IPS-20b (cell line): ENCODE measurements around the gene SH3PXD2B.

ENCODE experiments used
- H3K27ac ChIP-seq: one replicate; pipeline ENCODE4 v1.5.1; 2013; ENCODE audit warnings: low read length
- H3K27me3 ChIP-seq: 2 replicates; pipeline ENCODE4 v1.6.1; 2013; ENCODE audit warnings: mild to moderate bottlenecking, low read length, inconsistent platforms; ENCODE audit not compliant: insufficient read depth
- H3K36me3 ChIP-seq: 2 replicates; pipeline ENCODE4 v1.6.1; 2013; ENCODE audit warnings: low read depth, mild to moderate bottlenecking, inconsistent platforms, low read length, moderate library complexity; ENCODE audit not compliant: insufficient read depth
- H3K4me1 ChIP-seq: 2 replicates; pipeline ENCODE4 v1.6.1; 2013; ENCODE audit warnings: mild to moderate bottlenecking, control low read depth, inconsistent platforms, low read length, moderate library complexity; ENCODE audit not compliant: insufficient read depth
- H3K4me3 ChIP-seq: 2 replicates; pipeline ENCODE4 v1.5.1; 2013; ENCODE audit warnings: mild to moderate bottlenecking, low read length, inconsistent platforms
- H3K9ac ChIP-seq: 2 replicates; pipeline ENCODE4 v1.6.1; 2013; ENCODE audit warnings: low read depth, mild to moderate bottlenecking, inconsistent platforms, low read length, moderate library complexity
- H3K9me3 ChIP-seq: 2 replicates; pipeline ENCODE4 v1.6.1; 2013; ENCODE audit warnings: mild to moderate bottlenecking, low read depth, low read length, inconsistent platforms; ENCODE audit not compliant: insufficient read depth

SH3PXD2B gene

DNA sequence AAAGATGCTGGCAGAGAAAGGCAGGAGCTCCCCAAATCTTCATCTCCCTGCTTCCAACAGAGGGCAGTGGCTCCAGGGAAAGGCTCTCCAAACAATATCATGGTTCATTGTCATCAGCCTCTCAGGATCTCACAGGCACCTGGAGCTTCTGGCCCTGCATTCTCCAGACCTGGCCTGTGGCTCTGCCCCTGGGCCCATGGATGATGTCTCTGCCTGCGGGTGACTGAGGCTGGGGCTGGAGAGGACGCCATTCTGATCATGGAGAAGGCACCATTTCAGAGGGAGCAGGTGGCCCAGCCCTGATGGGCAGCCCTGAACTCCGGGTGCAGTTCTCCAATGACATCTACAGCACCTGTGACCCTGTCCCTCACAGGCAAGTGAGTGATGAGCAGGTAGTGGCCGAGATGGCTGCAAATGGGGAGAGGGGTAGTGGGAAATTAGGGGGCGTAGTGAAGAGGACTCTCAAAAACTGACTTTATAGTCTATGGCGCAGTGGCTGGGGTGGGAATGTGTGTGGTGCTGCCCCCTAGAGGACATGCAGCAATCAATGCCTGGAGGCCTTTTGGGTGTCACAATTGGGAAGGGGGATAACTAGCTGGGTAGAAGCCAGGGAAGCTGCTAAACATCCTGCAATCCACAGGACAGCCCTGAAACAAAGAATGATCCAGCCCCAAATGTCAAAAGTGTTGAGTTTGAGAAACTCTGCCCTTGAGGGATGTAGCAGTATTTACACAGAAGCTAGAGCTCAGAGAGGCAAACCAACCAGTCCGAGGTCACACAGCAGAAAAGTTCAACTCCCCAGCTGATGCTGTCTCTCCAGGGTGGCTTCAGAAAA is 3.2 kb downstream of the SH3PXD2B start:
- H3K4me1 ChIP-seq, result peaks cover 21% of the 10 kb centered on the region
- peaks cover 17% of the 10 kb centered on the region; the same call in 1 of the 2 replicates for H3K36me3 ChIP-seq
- no peak overlapping the region for H3K4me3 ChIP-seq
- no peaks in the 10 kb centered on the region for H3K9me3 ChIP-seq
- no peaks in the 10 kb centered on the region; the same call in 1 of the 2 replicates for H3K27me3 ChIP-seq
- H3K9ac ChIP-seq, result no peak overlapping the region
- no peak overlapping the region for H3K27ac ChIP-seq

DNA sequence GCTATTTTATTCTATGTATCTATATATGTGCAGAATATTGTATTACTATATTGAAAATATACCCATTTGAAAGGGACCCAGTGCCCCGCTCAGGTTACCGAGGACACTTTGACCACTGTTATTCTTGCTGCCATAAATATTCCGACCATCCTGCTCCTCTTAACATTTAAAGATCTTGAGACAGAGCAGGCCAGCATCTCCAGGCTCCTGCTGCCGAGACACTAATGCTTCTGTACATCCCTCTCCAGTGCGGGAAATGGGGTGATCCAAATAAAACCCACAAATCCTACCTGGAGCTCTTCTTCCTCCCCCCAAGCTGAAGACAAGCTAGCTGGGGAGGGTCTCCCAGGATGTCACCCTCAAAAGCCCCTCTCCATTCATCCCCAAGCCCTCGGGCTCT is 3.9 kb downstream of the SH3PXD2B start:
- H3K27me3 ChIP-seq, result no peaks in the 10 kb centered on the region; the same call in 1 of the 2 replicates
- H3K27ac ChIP-seq, result no peak overlapping the region

DNA sequence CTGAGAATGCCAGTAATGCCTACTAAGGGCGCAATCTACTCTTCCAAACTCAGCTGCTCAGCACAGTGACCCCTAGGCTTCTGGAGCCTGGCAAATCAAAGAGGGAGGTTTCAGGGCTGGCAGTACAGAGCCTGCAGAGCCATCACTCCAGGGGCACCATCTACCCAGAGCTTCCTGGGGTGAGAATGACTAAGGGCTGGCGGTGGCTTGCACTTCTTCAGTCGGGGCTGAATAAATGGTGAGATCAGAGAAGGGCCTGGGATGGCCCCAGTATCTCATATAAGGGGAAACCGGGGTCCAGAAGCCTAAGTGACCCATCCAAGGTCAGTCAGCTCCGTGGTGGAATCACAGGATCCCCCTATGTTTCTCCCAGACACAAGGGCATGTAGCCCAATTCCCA is 5.3 kb downstream of the SH3PXD2B start:
- H3K4me3 ChIP-seq, result no peak overlapping the region
- H3K9ac ChIP-seq, result no peak overlapping the region
- H3K27ac ChIP-seq, result no peak overlapping the region
- H3K9me3 ChIP-seq, result no peaks in the 10 kb centered on the region
- peaks cover 17% of the 10 kb centered on the region; the same call in 1 of the 2 replicates for H3K36me3 ChIP-seq
- H3K27me3 ChIP-seq, result no peaks in the 10 kb centered on the region
- H3K4me1 ChIP-seq, result peaks cover 7% of the 10 kb centered on the region; the same call in 1 of the 2 replicates

More for the DNA sequence above, 3.9 kb downstream of the SH3PXD2B start:
- no peak overlapping the region for H3K4me3 ChIP-seq
- no peaks in the 10 kb centered on the region for H3K9me3 ChIP-seq
- H3K9ac ChIP-seq, result no peak overlapping the region
- peaks cover 17% of the 10 kb centered on the region; the same call in 1 of the 2 replicates for H3K36me3 ChIP-seq
- H3K4me1 ChIP-seq, result peaks cover 15% of the 10 kb centered on the region

DNA sequence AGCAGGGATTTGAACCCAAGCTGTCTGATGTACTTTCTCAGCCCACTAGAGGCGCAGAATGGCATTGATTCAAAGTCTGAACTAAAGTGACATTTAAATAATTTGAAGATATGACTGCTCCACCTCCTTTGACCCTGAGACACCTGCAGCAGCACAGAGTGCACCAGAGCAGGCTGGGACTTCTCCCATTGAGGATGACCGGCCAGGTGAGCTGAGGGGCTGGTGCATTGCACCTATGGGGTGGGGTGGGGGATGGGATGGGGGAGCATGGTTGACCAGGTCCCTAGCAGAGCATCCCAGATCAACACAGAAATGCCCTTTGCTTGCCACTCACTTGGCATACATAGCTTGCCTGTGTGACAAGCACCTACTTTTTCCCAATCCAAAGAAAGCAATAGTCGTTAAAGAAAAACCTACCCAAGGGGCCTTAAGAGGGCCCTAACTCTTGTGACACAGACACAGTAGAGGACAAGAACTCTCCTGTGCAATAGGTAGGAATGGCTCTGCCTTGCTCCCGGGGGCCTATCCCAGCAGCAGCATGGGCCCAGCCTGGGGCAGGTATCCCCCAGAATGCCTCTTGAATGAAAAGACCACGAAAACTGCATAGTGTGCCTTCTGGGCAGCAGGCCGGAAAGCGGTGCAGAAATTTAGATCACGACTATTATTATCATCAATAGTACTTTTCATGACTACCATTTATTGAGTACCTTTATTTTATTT is 6.5 kb downstream of the SH3PXD2B start:
- Histone ChIP-seq H3K36me3 (peaks cover 17% of the 10 kb centered on the region; the same call in 1 of the 2 replicates), H3K4me1 (peaks cover 7% of the 10 kb centered on the region; the same call in 1 of the 2 replicates), H3K9me3 (no peaks in the 10 kb centered on the region), H3K27ac (no peak overlapping the region), H3K9ac (no peak overlapping the region), H3K27me3 (no peaks in the 10 kb centered on the region), H3K4me3 (no peak overlapping the region)

DNA sequence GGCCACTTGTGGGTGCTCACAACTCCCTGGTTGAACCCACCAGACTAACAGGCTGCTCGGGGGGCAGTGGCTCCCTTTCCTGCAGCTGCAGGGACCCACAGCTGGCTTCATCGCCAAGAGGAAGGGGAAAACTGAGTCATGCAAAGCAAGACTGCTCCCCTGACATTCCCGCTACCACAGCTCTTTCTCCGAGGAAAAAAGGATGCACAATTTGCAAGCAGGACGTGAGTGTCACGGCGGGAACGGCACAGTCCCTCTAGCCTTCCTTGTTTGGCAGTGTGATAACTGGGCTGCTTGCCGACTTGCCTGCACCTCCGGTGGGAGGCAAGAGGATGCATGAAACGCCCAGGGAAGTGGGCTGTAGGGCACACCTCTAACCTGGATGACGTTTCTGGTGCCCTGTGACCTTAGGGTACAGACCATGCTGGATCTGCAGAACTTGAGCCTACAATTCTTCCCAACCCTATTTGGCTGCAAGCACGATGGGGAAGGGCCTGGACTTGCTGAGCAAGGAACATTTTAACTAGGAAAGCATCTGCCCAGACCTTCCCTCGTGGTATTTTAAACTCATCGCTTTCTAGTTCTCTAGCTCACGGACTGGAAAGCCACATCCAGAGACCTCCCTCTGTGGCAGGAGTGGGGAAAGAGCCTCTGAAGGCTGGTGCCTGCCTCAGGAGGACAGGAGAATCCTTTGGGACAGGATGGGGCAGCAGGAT is 7.8 kb downstream of the SH3PXD2B start:
- Histone ChIP-seq H3K27me3 (no peaks in the 10 kb centered on the region), H3K4me3 (no peak overlapping the region), H3K9me3 (no peaks in the 10 kb centered on the region), H3K36me3 (peaks cover 17% of the 10 kb centered on the region; the same call in 1 of the 2 replicates), H3K4me1 (peaks cover 4% of the 10 kb centered on the region; the same call in 1 of the 2 replicates), H3K9ac (no peak overlapping the region), H3K27ac (no peak overlapping the region)

DNA sequence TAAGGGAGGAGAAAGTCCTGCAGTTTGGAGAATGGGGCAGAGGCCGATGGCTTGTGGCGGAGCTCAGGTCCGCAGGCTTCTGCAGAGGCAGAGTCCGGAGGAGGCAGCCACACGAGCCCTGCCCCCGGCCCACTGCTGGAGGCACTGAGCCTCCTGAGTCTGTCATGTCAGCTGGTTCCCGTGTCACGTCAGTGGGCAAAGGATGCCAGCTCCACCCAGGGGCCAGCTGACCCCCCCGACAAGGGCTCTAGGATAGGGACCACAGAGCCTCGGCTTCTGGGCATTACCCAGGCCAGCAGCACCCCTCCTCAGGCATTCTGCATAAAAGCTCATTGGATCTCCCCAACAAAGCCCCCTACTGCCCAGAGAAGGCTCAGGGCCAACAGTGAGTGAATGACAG is 8.5 kb downstream of the SH3PXD2B start:
- H3K4me3 ChIP-seq, result no peak overlapping the region
- no peak overlapping the region for H3K27ac ChIP-seq
- H3K36me3 ChIP-seq, result peaks cover 17% of the 10 kb centered on the region; the same call in 1 of the 2 replicates
- H3K9me3 ChIP-seq, result no peaks in the 10 kb centered on the region
- peaks cover 3% of the 10 kb centered on the region; the same call in 1 of the 2 replicates for H3K4me1 ChIP-seq
- no peak overlapping the region for H3K9ac ChIP-seq
- H3K27me3 ChIP-seq, result no peaks in the 10 kb centered on the region

DNA sequence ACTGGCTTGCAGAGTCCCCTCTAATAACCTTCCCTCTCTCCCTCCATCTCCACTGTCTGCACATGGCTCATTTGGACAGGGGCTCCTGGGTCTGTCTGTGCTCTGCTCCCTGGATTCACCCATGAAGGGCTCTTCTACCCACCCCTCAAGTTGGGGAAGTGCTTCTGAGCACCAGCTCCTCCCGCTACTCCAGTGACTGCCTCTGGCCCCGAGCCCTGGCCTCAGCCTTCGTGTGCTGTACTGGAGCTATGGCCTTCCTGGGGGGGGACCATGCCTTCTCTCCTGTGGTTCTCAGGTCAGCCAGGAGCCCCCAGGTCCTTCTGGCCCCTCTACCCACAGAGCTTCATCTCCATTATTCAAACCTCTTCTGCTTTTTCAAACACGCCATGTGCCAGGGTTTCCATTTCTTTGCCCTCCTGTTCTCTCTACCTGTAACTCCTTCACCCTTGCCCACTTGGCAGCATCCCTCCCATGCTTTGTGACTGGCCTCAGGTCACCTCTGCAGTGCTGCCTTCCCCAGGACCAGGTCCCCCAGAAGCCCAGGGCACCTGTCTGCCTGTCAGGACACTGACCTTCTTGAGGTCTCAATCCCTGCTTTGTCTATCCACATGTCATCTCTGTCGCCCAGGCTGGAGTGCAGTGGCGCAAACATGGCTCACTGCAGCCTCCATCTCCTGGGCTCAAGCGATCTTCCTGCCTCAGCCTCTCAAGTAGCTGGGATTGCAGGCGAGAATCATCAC is 9.5 kb downstream of the SH3PXD2B start:
- Histone ChIP-seq H3K4me1 (peaks cover 3% of the 10 kb centered on the region; the same call in 1 of the 2 replicates), H3K9ac (no peak overlapping the region), H3K36me3 (peaks cover 14% of the 10 kb centered on the region; the same call in 1 of the 2 replicates), H3K4me3 (no peak overlapping the region), H3K27ac (no peak overlapping the region), H3K27me3 (no peaks in the 10 kb centered on the region), H3K9me3 (no peaks in the 10 kb centered on the region)

DNA sequence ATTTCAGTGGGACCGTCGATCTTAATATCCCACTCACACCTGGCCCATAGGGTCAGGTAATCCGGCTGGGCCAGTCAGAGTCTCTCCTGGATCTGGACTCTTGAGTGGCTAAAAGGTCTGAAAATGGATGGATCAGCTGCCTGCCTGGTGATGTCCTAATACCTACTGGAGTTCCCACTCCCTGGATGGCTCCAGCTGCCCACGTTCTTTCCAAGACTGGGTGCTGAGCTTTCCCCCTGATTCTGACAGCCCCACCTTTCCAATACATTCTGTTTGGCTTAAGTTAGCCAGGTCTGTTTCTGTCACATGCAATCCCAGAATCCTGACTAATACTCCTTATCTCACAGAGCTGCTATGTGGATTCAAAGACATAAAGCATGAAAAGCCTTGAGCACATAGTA is 10.2 kb downstream of the SH3PXD2B start:
- Histone ChIP-seq H3K9me3 (no peaks in the 10 kb centered on the region), H3K27ac (no peak overlapping the region), H3K4me3 (no peak overlapping the region), H3K36me3 (peaks cover 7% of the 10 kb centered on the region; the same call in 1 of the 2 replicates), H3K27me3 (no peaks in the 10 kb centered on the region), H3K9ac (no peak overlapping the region), H3K4me1 (peaks cover 3% of the 10 kb centered on the region; the same call in 1 of the 2 replicates)

DNA sequence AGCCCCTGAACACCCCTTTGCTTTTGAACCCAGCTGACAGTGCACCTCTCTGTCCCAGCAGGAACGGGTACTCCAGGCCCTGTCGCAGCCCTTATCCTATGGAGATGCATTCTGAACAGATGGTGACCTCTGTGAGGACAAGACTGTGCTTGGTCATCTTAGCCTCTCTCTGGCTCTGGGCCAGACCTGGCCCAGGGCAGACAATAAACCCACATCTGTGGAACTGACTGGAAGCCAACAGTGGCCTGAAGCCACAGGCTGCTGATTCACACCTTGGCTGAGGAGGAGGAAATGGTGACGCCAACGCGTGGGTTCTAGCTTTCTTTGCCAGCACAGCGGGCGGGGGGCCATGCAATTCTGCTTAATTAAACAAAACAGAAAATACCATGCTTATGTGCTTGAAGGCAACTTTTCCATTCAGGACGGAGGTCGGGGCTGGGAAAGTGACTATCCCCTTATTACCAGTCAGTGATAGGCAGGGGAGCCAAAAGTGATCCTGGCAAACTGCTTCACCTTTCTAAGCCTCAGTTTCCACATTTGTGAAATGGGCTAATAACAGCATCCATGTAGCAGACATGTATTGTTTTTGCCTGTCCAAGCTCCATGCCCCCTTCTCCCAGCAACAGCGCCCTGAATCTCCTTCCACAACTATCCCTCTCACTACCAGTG is 10.8 kb downstream of the SH3PXD2B start:
- Histone ChIP-seq H3K9me3 (no peaks in the 10 kb centered on the region), H3K9ac (no peak overlapping the region), H3K4me3 (no peak overlapping the region), H3K27me3 (no peaks in the 10 kb centered on the region), H3K27ac (no peak overlapping the region), H3K4me1 (peaks cover 3% of the 10 kb centered on the region; the same call in 1 of the 2 replicates), H3K36me3 (peaks cover 3% of the 10 kb centered on the region; the same call in 1 of the 2 replicates)

DNA sequence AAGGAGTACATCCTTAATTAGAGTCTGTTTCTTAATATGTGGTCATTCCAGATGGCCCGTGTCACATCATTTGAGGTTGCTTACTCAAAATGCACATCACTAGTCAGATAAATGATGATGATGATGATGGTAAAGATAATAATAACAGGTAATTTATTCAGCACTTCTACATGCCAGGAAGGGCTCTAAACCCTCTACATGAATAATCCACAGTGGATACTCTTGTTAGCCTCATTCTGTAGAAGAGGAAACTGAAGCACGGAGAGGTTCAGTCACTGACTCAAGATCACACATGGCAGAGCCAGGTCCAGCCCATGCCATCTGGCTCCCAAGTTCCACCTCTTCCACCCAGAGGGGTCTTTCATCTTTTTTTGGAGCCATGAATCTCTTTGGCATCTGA is 11.7 kb downstream of the SH3PXD2B start:
- no peak overlapping the region for H3K4me3 ChIP-seq

More for the DNA sequence above, 11.7 kb downstream of the SH3PXD2B start:
- peaks cover 3% of the 10 kb centered on the region; the same call in 1 of the 2 replicates for H3K4me1 ChIP-seq
- no peak overlapping the region for H3K27ac ChIP-seq
- H3K36me3 ChIP-seq, result no peaks in the 10 kb centered on the region; the same call in 1 of the 2 replicates
- no peak overlapping the region for H3K9ac ChIP-seq
- no peaks in the 10 kb centered on the region for H3K9me3 ChIP-seq
- H3K27me3 ChIP-seq, result no peaks in the 10 kb centered on the region
